GM10847 (cell line): Measurements from ENCODE around the gene MCEE.

Experiments used
- POLR2A ChIP-seq: IDR thresholded peaks from 2 replicates; pipeline ENCODE4 v1.6.1; 2011; ENCODE audit not compliant: insufficient read length; ENCODE audit errors: extremely low read depth

MCEE gene

GRCh38 chr2:71130152-71130904, at the start of gene MCEE, which contains the start of gene MPHOSPH10:
TSS of gene MCEE (minus strand) at chr2:71130229. CDS start at chr2:71130219, 10 bp downstream.
TSS of gene MPHOSPH10 (plus strand) at chr2:71130634. CDS start at chr2:71130666, 32 bp downstream.
- TF ChIP-seq POLR2A: peak; percentile 88

- no peak for TF ChIP-seq POLR2A
Observed at GRCh38 chr2:71174207-71174606, 44.2 kb upstream of the MCEE start.

- TF ChIP-seq POLR2A: no peak
Observed at GRCh38 chr2:71173096-71173495, 43.1 kb upstream of the MCEE start.

GRCh38 chr2:71166812-71167211, 36.8 kb upstream of the MCEE start:
- TF ChIP-seq POLR2A: no peak

- no peak for TF ChIP-seq POLR2A
Observed at GRCh38 chr2:71157124-71157793, 27.2 kb upstream of the MCEE start.

GRCh38 chr2:71156573-71156972, 26.5 kb upstream of the MCEE start:
- no peak for TF ChIP-seq POLR2A

- TF ChIP-seq POLR2A: no peak
Observed at GRCh38 chr2:71155846-71156245, 25.8 kb upstream of the MCEE start.

- no peak for TF ChIP-seq POLR2A
Observed at GRCh38 chr2:71154798-71155197, 24.8 kb upstream of the MCEE start.

- no peak for TF ChIP-seq POLR2A
Observed at GRCh38 chr2:71154279-71154678, 24.2 kb upstream of the MCEE start.

GRCh38 chr2:71153585-71154224, 23.7 kb upstream of the MCEE start:
- TF ChIP-seq POLR2A: no peak

GRCh38 chr2:71151620-71152019, 21.6 kb upstream of the MCEE start:
- TF ChIP-seq POLR2A: no peak

GRCh38 chr2:71150082-71150816, 20.2 kb upstream of the MCEE start:
- no peak for TF ChIP-seq POLR2A

GRCh38 chr2:71148506-71149063, 18.6 kb upstream of the MCEE start:
- TF ChIP-seq POLR2A: no peak

- no peak for TF ChIP-seq POLR2A
Observed at GRCh38 chr2:71143782-71144181, 13.8 kb upstream of the MCEE start.

GRCh38 chr2:71136174-71136573, 6.1 kb upstream of the MCEE start:
- TF ChIP-seq POLR2A: no peak

GRCh38 chr2:71133603-71134002, 3.6 kb upstream of the MCEE start:
- no peak for TF ChIP-seq POLR2A

- TF ChIP-seq POLR2A: no peak
Observed at GRCh38 chr2:71130905-71131244, 846 bp upstream of the MCEE start.
